ENCODE results near the gene DCAF7.

DCAF7 gene

DNA sequence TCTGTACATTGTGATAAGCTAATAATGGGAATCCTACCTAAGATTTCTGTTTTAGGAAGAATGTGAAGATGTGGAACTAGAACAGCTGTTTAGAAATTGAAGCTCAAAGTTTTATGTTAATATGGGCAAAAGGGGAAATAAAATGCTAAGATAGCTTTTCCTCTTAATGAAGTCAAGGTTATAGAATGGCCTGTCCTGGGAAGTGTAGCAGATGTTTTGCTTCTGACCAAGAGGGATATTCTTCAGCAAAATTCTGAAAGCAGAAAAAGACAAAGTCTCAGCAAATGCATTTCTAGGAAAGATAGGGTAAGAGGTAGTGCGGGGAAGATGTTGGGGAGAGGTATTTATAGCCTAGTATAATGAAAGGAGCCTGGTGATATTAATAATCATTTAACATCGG, 85.0 kb downstream of the DCAF7 start:
- Histone ChIP-seq H3K23ac (ENCODE audit: low read length) (no peak overlapping the region), H4K8ac (ENCODE audit: low read depth, low read length) (no peak overlapping the region), H3K27ac (ENCODE audit: low read depth, low read length) (no peak overlapping the region), H2BK5ac (ENCODE audit: low read depth, low read length, poor library complexity) (no peak overlapping the region), H3K9me3 (ENCODE audit: insufficient read depth, low read depth, low read length) (no peaks in the 10 kb centered on the region), H3K4me1 (ENCODE audit: control insufficient read depth in 1 of 2, insufficient read depth in 2 of 2, low read length in 2 of 2) (peaks cover 3% of the 10 kb centered on the region in 2 experiments), H2AFZ (ENCODE audit: insufficient read depth, low read length, poor library complexity) (no peak overlapping the region), H3K14ac (ENCODE audit: low read length) (no peak overlapping the region), H3K4me2 (ENCODE audit: low read length) (no peak overlapping the region), H3K79me2 (ENCODE audit: control insufficient read depth, insufficient read depth, low read length, poor library complexity) (no peaks in the 10 kb centered on the region), H3K36me3 (ENCODE audit: control insufficient read depth in 1 of 2, insufficient read depth in 2 of 2, low read length in 2 of 2) (peaks cover 4 to 6% of the 10 kb centered on the region in 2 experiments), H3K9ac (ENCODE audit: low read length) (no peak overlapping the region), H4K91ac (ENCODE audit: low read depth, low read length) (no peak overlapping the region), H3K79me1 (ENCODE audit: low read length) (no peaks in the 10 kb centered on the region), H4K12ac (ENCODE audit: low read depth, low read length) (no peak overlapping the region), H3K4me3 (ENCODE audit: low read depth, low read length) (no peak overlapping the region), H2AK5ac (ENCODE audit: low read length) (no peak overlapping the region), H3K4ac (ENCODE audit: low read depth, low read length) (no peak overlapping the region), H2BK120ac (ENCODE audit: insufficient read depth, low read length, poor library complexity) (no peak overlapping the region), H2BK12ac (ENCODE audit: low read length) (no peak overlapping the region), H3K18ac (ENCODE audit: low read length) (no peak overlapping the region), H3K27me3 (ENCODE audit: insufficient read depth, low read length) (no peaks in the 10 kb centered on the region)
- DNase-seq = no peak
- WGBS (ENCODE audit: extremely low coverage, insufficient coverage, insufficient read length) = no CpG with 5 or more reads among the region's 2 CpGs

DNA sequence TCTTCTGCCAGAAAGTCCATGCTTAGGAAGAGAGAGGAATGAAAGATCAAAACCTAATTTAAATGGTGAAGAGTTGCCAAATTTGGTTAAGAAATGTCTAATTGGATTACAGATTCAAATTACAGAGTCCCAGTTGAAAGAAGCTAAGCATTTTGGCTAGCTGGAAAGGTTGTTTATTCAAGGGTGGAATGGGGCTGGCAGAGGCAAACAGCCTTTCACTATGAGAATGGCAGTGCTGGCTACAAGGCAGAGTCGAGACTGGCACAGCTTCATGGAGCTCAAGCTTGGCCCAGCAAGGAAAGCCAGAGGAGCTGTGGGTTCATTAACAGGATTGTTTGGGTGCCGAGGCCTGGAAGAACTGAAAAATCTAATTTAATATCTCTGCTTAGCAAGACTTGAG, 85.5 kb downstream of the DCAF7 start:
- no CpG with 5 or more reads among the region's 2 CpGs for WGBS (ENCODE audit: extremely low coverage, insufficient coverage, insufficient read length)
- peaks cover 4 to 6% of the 10 kb centered on the region in 2 experiments for H3K36me3 ChIP-seq (ENCODE audit: control insufficient read depth in 1 of 2, insufficient read depth in 2 of 2, low read length in 2 of 2)

DNA sequence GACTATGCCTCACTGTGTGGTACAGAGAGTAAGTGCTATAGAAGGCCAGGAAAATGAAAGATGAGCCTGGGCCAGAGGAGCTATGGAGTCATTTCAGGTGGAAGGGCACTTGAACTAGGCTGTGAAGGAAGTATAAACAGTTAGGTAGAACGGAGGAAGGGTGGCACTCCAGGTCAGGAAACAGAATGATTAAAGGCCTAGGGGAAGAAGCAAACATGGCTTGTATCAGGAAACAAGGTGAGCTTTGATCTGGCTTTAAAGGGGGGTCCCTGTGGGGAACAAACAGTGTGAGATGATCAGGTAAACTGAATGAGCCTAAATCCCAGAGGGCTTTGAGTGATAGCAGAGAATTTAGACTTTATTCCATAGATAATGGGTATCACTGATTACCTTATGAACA, 88.8 kb downstream of the DCAF7 start:
- Histone ChIP-seq H4K8ac (ENCODE audit: low read depth, low read length) (no peak overlapping the region), H4K12ac (ENCODE audit: low read depth, low read length) (no peak overlapping the region), H2AFZ (ENCODE audit: insufficient read depth, low read length, poor library complexity) (no peak overlapping the region), H3K27me3 (ENCODE audit: insufficient read depth, low read length) (no peaks in the 10 kb centered on the region), H3K36me3 (ENCODE audit: control insufficient read depth in 1 of 2, insufficient read depth in 2 of 2, low read length in 2 of 2) (peaks cover 4 to 6% of the 10 kb centered on the region in 2 experiments), H2AK5ac (ENCODE audit: low read length) (no peak overlapping the region), H3K9ac (ENCODE audit: low read length) (no peak overlapping the region), H3K4ac (ENCODE audit: low read depth, low read length) (no peak overlapping the region), H3K27ac (ENCODE audit: low read depth, low read length) (no peak overlapping the region), H2BK120ac (ENCODE audit: insufficient read depth, low read length, poor library complexity) (no peak overlapping the region), H3K79me1 (ENCODE audit: low read length) (no peaks in the 10 kb centered on the region), H3K79me2 (ENCODE audit: control insufficient read depth, insufficient read depth, low read length, poor library complexity) (no peaks in the 10 kb centered on the region), H2BK12ac (ENCODE audit: low read length) (no peak overlapping the region), H3K18ac (ENCODE audit: low read length) (no peak overlapping the region), H3K4me2 (ENCODE audit: low read length) (no peak overlapping the region), H3K9me3 (ENCODE audit: insufficient read depth, low read depth, low read length) (no peaks in the 10 kb centered on the region), H4K91ac (ENCODE audit: low read depth, low read length) (no peak overlapping the region), H3K14ac (ENCODE audit: low read length) (no peak overlapping the region), H2BK5ac (ENCODE audit: low read depth, low read length, poor library complexity) (no peak overlapping the region), H3K4me3 (ENCODE audit: low read depth, low read length) (no peak overlapping the region), H3K23ac (ENCODE audit: low read length) (no peak overlapping the region), H3K4me1 (ENCODE audit: control insufficient read depth in 1 of 2, insufficient read depth in 2 of 2, low read length in 2 of 2) (peaks cover 2 to 3% of the 10 kb centered on the region in 2 experiments)
- no peak for DNase-seq
- no CpG with 5 or more reads among the region's 1 CpG for WGBS (ENCODE audit: extremely low coverage, insufficient coverage, insufficient read length)

More for the DNA sequence above, 85.5 kb downstream of the DCAF7 start:
- Histone ChIP-seq H2BK120ac (ENCODE audit: insufficient read depth, low read length, poor library complexity) (no peak overlapping the region), H3K27ac (ENCODE audit: low read depth, low read length) (no peak overlapping the region), H4K12ac (ENCODE audit: low read depth, low read length) (no peak overlapping the region), H4K91ac (ENCODE audit: low read depth, low read length) (no peak overlapping the region), H3K4ac (ENCODE audit: low read depth, low read length) (no peak overlapping the region), H3K4me3 (ENCODE audit: low read depth, low read length) (no peak overlapping the region), H3K9ac (ENCODE audit: low read length) (no peak overlapping the region), H3K79me1 (ENCODE audit: low read length) (no peaks in the 10 kb centered on the region), H3K18ac (ENCODE audit: low read length) (no peak overlapping the region), H3K79me2 (ENCODE audit: control insufficient read depth, insufficient read depth, low read length, poor library complexity) (no peaks in the 10 kb centered on the region), H2BK5ac (ENCODE audit: low read depth, low read length, poor library complexity) (no peak overlapping the region), H3K23ac (ENCODE audit: low read length) (no peak overlapping the region), H4K8ac (ENCODE audit: low read depth, low read length) (no peak overlapping the region), H2AK5ac (ENCODE audit: low read length) (no peak overlapping the region), H3K27me3 (ENCODE audit: insufficient read depth, low read length) (no peaks in the 10 kb centered on the region), H3K4me2 (ENCODE audit: low read length) (no peak overlapping the region), H3K4me1 (ENCODE audit: control insufficient read depth in 1 of 2, insufficient read depth in 2 of 2, low read length in 2 of 2) (peaks cover 3% of the 10 kb centered on the region in 2 experiments), H3K14ac (ENCODE audit: low read length) (no peak overlapping the region), H3K9me3 (ENCODE audit: insufficient read depth, low read depth, low read length) (no peaks in the 10 kb centered on the region), H2BK12ac (ENCODE audit: low read length) (no peak overlapping the region), H2AFZ (ENCODE audit: insufficient read depth, low read length, poor library complexity) (no peak overlapping the region)
- DNase-seq = no peak

DNA sequence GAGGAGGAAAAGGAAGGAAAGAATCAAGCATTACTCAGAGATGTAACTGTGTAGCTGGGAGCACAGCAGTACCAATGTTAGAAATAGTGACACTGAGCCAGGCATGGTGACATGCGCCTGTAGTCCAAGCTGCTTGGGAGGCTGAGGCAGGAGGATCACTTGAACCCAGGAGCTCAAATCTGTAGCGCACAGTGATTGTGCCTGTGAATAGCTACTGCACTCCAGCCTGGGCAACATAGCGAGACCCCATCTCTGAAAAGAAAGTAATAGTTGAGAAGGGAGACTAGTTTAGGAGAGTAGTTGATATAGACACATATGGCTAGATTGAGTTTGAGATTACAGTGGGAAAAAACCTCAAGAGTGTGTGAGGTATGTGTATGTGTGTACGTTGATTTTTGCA, 89.8 kb downstream of the DCAF7 start:
- Histone ChIP-seq H4K91ac (ENCODE audit: low read depth, low read length) (no peak overlapping the region), H3K9me3 (ENCODE audit: insufficient read depth, low read depth, low read length) (no peaks in the 10 kb centered on the region), H2AFZ (ENCODE audit: insufficient read depth, low read length, poor library complexity) (no peak overlapping the region), H3K79me2 (ENCODE audit: control insufficient read depth, insufficient read depth, low read length, poor library complexity) (no peaks in the 10 kb centered on the region), H3K4me1 (ENCODE audit: control insufficient read depth in 1 of 2, insufficient read depth in 2 of 2, low read length in 2 of 2) (no peaks in the 10 kb centered on the region), H3K4ac (ENCODE audit: low read depth, low read length) (no peak overlapping the region), H3K18ac (ENCODE audit: low read length) (no peak overlapping the region), H3K4me3 (ENCODE audit: low read depth, low read length) (no peak overlapping the region), H4K8ac (ENCODE audit: low read depth, low read length) (no peak overlapping the region), H3K23ac (ENCODE audit: low read length) (no peak overlapping the region), H3K27me3 (ENCODE audit: insufficient read depth, low read length) (no peaks in the 10 kb centered on the region), H3K36me3 (ENCODE audit: control insufficient read depth in 1 of 2, insufficient read depth in 2 of 2, low read length in 2 of 2) (peaks cover 4 to 6% of the 10 kb centered on the region in 2 experiments), H3K4me2 (ENCODE audit: low read length) (no peak overlapping the region), H3K9ac (ENCODE audit: low read length) (no peak overlapping the region), H2BK120ac (ENCODE audit: insufficient read depth, low read length, poor library complexity) (no peak overlapping the region), H2BK12ac (ENCODE audit: low read length) (no peak overlapping the region), H4K12ac (ENCODE audit: low read depth, low read length) (no peak overlapping the region), H2AK5ac (ENCODE audit: low read length) (no peak overlapping the region), H3K27ac (ENCODE audit: low read depth, low read length) (no peak overlapping the region), H2BK5ac (ENCODE audit: low read depth, low read length, poor library complexity) (no peak overlapping the region), H3K14ac (ENCODE audit: low read length) (no peak overlapping the region), H3K79me1 (ENCODE audit: low read length) (no peaks in the 10 kb centered on the region)
- WGBS (ENCODE audit: extremely low coverage, insufficient coverage, insufficient read length) = 100% methylated on average over 1 of the region's 4 CpGs
- no peak for DNase-seq
